ENCODE measurements around the gene CFDP1.

Gene CFDP1

GRCh38 chr16:75260851-75261589, 172.3 kb downstream of the CFDP1 start:
- Histone ChIP-seq H3K79me2 (ENCODE audit: control insufficient read depth, low read length) (no peaks in the 10 kb centered on the region), H3K27me3 (ENCODE audit: control insufficient read depth, low read length) (peaks cover 14% of the 10 kb centered on the region), H3K4me2 (ENCODE audit: low read length) (no peak overlapping the region), H3K36me3 (ENCODE audit: control insufficient read depth, low read length) (no peaks in the 10 kb centered on the region), H3K27ac (ENCODE audit: low read depth, low read length) (no peak overlapping the region), H3K9me2 (replicated peaks; ENCODE audit: control insufficient read depth, low read length) (no peaks in the 10 kb centered on the region), H4K20me1 (ENCODE audit: control insufficient read depth, insufficient read depth, low read depth, low read length) (no peaks in the 10 kb centered on the region), H3F3A (ENCODE audit: control insufficient read depth, insufficient read depth) (no peaks in the 10 kb centered on the region), H3K4me1 (ENCODE audit: control insufficient read depth, low read length) (no peaks in the 10 kb centered on the region), H3K4me3 (ENCODE audit: low read length) (no peak overlapping the region), H3K9me3 (ENCODE audit: control insufficient read depth, insufficient read depth, low read length) (no peaks in the 10 kb centered on the region)
- no peak for TF ChIP-seq EZH2phosphoT487 (IDR thresholded peaks at IDR 0.05; ENCODE audit: borderline replicate concordance, low read length)
- TF ChIP-seq CTCF (IDR thresholded peaks at IDR 0.05; ENCODE audit: low read depth, low read length, poor library complexity, severe bottlenecking), result no peak

GRCh38 chr16:75258807-75259141, 174.5 kb downstream of the CFDP1 start:
- Histone ChIP-seq H4K20me1 (ENCODE audit: control insufficient read depth, insufficient read depth, low read depth, low read length) (no peaks in the 10 kb centered on the region), H3K4me2 (ENCODE audit: low read length) (no peak overlapping the region), H3K36me3 (ENCODE audit: control insufficient read depth, low read length) (no peaks in the 10 kb centered on the region), H3K9me3 (ENCODE audit: control insufficient read depth, insufficient read depth, low read length) (no peaks in the 10 kb centered on the region), H3K79me2 (ENCODE audit: control insufficient read depth, low read length) (no peaks in the 10 kb centered on the region), H3F3A (ENCODE audit: control insufficient read depth, insufficient read depth) (no peaks in the 10 kb centered on the region), H3K27ac (ENCODE audit: low read depth, low read length) (no peak overlapping the region), H3K4me1 (ENCODE audit: control insufficient read depth, low read length) (no peaks in the 10 kb centered on the region), H3K9me2 (replicated peaks; ENCODE audit: control insufficient read depth, low read length) (no peaks in the 10 kb centered on the region), H3K4me3 (ENCODE audit: low read length) (no peak overlapping the region), H3K27me3 (ENCODE audit: control insufficient read depth, low read length) (no peaks in the 10 kb centered on the region; the same call in 1 of the 2 replicates)
- TF ChIP-seq EZH2phosphoT487 (IDR thresholded peaks at IDR 0.05; ENCODE audit: borderline replicate concordance, low read length) (no peak), CTCF (IDR thresholded peaks at IDR 0.05; ENCODE audit: low read depth, low read length, poor library complexity, severe bottlenecking) (no peak)

GRCh38 chr16:75257886-75258806, 175.2 kb downstream of the CFDP1 start:
- no peak for TF ChIP-seq EZH2phosphoT487 (IDR thresholded peaks at IDR 0.05; ENCODE audit: borderline replicate concordance, low read length)
- no peak for TF ChIP-seq CTCF (IDR thresholded peaks at IDR 0.05; ENCODE audit: low read depth, low read length, poor library complexity, severe bottlenecking)
- H3K27ac ChIP-seq (ENCODE audit: low read depth, low read length), result no peak overlapping the region

More at GRCh38 chr16:75257886-75258806, 175.2 kb downstream of the CFDP1 start:
- H3K9me2 ChIP-seq (replicated peaks; ENCODE audit: control insufficient read depth, low read length), result no peaks in the 10 kb centered on the region
- H3K4me2 ChIP-seq (ENCODE audit: low read length), result no peak overlapping the region
- no peaks in the 10 kb centered on the region for H4K20me1 ChIP-seq (ENCODE audit: control insufficient read depth, insufficient read depth, low read depth, low read length)
- H3K4me1 ChIP-seq (ENCODE audit: control insufficient read depth, low read length), result no peaks in the 10 kb centered on the region
- no peaks in the 10 kb centered on the region; the same call in 1 of the 2 replicates for H3K27me3 ChIP-seq (ENCODE audit: control insufficient read depth, low read length)
- H3K36me3 ChIP-seq (ENCODE audit: control insufficient read depth, low read length), result no peaks in the 10 kb centered on the region
- no peaks in the 10 kb centered on the region for H3K9me3 ChIP-seq (ENCODE audit: control insufficient read depth, insufficient read depth, low read length)
- H3K4me3 ChIP-seq (ENCODE audit: low read length), result no peak overlapping the region
- H3F3A ChIP-seq (ENCODE audit: control insufficient read depth, insufficient read depth), result no peaks in the 10 kb centered on the region
- no peaks in the 10 kb centered on the region for H3K79me2 ChIP-seq (ENCODE audit: control insufficient read depth, low read length)

Measured in DOHH2 (cell line).